Lower leg skin (tissue), 4 donors: ENCODE data around the gene RB1. TPM values are rescaled to one million over a fixed set of nuclear protein-coding genes. Genes with fewer than 3 reads are reported as not detected.
"Not testable (repeated sequence)": the region's sequence is repeated elsewhere in the genome, so short reads cannot be mapped to it uniquely, and the experiment has no call there.

Experiments
- DNase-seq, 2 donors: peaks; one replicate each; pipeline ENCODE4 v3.0.0-alpha.2; 2019; ENCODE audit warnings: low spot score in 2 of 2
- H3K4me3 ChIP-seq: fragments of 200-600 bp; sonication (generic); 2 replicates; pipeline ENCODE4 v1.5.1; 2017; ENCODE audit warnings: mild to moderate bottlenecking, low read depth; ENCODE audit not compliant: poor library complexity, severe bottlenecking
- POLR2A ChIP-seq, 2 donors: fragments of 450-650 bp; IDR thresholded peaks; one replicate each; pipeline ENCODE4 v1.6.1; 2016 to 2017; ENCODE audit warnings: antibody characterized with exemption in 2 of 2, mild to moderate bottlenecking in 1 of 2, moderate library complexity in 1 of 2
- WGBS, 2 donors: methylation state at CpG; one replicate each; pipeline ENCODE4 v1.1.5; 2018; 5-methylcytosine and 5-hydroxymethylcytosine counted together
- intact Hi-C: fragments of 100-400 bp; cut with DNase I; formaldehyde crosslinking; loops from one replicate; pipeline ENCODE4 v1.15.0; 2023; ENCODE audit warnings: low total_unique reads
- total RNA-seq, 4 donors: library from RNA; depleted of rRNA; stranded (reverse); fragments of >200 nt; gene quantifications; one replicate each; pipeline ENCODE4 v1.1.0, GENCODE V29; 2016
- TF ChIP-seq, protein P1 (sequence below), 3 donors: fragments of 450-650 bp; IDR thresholded peaks; one replicate each; pipeline ENCODE4 v1.5.1; 2016; ENCODE audit warnings: antibody characterized with exemption in 3 of 3, mild to moderate bottlenecking in 3 of 3, moderate library complexity in 2 of 3

Gene RB1
- total RNA-seq, 4 donors from 2014 or later, result 15.8 to 20.0 (median 16.4) TPM

DNA sequence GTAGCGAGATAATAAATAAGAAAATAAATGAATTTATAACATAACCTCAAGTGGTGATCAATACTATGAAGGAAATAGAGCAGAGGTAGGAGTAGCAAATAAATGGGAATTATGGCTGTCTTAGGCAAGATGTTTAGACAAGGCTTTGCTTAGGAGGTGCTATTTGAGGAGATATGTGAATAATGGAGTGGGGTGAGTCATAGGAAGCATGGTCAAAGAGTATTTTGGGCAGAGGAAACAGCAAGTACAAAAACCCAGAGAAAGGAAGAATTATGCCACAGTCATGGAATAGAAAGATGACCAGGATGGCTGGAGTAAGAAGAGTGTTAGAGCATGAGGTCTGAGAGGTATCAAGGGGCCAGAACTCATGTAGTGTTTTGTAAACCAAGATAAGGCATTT lies 142.9 kb downstream of the RB1 start:
- DNase-seq, result no peak
- intact Hi-C loops, result no loop called here
- TF ChIP-seq, protein P1, sequence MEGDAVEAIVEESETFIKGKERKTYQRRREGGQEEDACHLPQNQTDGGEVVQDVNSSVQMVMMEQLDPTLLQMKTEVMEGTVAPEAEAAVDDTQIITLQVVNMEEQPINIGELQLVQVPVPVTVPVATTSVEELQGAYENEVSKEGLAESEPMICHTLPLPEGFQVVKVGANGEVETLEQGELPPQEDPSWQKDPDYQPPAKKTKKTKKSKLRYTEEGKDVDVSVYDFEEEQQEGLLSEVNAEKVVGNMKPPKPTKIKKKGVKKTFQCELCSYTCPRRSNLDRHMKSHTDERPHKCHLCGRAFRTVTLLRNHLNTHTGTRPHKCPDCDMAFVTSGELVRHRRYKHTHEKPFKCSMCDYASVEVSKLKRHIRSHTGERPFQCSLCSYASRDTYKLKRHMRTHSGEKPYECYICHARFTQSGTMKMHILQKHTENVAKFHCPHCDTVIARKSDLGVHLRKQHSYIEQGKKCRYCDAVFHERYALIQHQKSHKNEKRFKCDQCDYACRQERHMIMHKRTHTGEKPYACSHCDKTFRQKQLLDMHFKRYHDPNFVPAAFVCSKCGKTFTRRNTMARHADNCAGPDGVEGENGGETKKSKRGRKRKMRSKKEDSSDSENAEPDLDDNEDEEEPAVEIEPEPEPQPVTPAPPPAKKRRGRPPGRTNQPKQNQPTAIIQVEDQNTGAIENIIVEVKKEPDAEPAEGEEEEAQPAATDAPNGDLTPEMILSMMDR (IDR thresholded peaks at IDR 0.05), result no peak
- no peak for TF ChIP-seq POLR2A (IDR thresholded peaks at IDR 0.05)
- 97 to 98% methylated on average over 1 of the region's 1 CpG for WGBS, 2 donors
- no peak overlapping the region for H3K4me3 ChIP-seq

DNA sequence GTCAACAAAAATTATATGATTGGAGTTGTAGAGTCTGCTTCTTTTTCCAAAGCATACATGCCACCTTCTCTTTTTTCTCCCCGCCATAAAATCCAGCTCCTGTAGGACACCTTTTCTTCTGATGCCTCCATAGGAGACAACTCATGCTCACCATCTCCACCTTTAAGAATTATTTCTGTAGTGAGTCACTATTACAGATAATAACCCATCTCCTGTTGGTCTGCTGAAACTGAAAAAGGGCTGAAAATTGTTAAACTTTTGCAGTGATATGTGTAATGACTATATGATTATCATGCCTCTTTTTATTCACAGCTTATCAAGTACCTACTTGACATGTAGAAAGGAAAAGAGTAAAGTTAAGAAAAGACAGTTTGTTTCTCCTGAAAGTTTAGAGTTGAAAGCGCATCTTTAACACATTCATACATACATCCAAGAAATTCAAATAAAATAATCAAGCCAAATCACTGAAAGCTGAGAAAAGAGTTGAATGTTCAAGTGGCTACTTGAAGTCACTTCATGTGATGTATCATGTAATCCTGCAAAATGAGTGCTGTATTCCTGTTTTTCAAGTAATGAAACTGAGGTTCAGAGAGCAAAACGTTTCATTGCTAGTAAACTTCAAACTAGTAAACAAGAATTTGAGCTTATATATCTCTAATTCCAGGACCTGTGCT lies 144.9 kb downstream of the RB1 start:
- TF ChIP-seq, protein P1 (IDR thresholded peaks at IDR 0.05), result no peak
- no peak for TF ChIP-seq POLR2A (IDR thresholded peaks at IDR 0.05)
- H3K4me3 ChIP-seq, result no peak overlapping the region
- 66 to 73% methylated on average over 3 of the region's 3 CpGs for WGBS, 2 donors
- DNase-seq, result no peak
- intact Hi-C loops, result no loop called here

DNA sequence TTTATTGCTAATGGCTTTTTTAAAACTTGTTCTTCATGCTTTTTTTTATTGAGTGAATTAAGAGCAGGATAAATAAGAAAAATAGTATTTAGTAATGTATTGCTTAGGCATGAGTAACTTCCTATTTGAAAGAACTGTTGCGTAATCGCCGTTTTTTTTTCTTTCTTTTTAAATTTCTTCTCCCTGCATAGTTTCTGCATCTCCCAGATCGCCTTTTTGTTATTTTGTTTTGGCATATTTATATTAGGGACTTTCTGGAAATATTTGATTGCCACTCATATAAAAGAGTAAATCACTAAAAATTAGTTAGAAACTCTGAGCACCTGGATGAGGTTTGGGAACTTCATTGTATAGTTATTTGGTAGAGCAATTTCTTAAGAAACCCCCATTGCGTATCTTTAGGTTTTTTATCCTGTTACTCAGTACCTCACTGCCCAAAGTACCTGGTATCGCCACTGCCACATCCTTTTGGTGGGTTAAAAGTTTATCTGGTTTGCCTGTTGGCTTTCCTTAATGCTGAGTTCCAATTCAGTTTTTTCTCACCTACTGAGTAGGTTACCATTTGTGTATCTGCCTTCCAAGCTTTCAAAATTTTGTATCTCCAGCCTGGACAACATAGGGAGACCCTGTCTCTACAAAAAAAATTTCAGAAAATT lies 145.5 kb downstream of the RB1 start:
- 23 to 36% methylated on average over 6 of the region's 6 CpGs for WGBS, 2 donors
- H3K4me3 ChIP-seq, result no peak overlapping the region
- no peak for TF ChIP-seq POLR2A (IDR thresholded peaks at IDR 0.05)
- TF ChIP-seq, protein P1 (IDR thresholded peaks at IDR 0.05), result no peak
- intact Hi-C loops, result no loop called here
- DNase-seq, result no peak

- no peak overlapping the region for H3K4me3 ChIP-seq
- WGBS, 2 donors, result 72 to 74% methylated on average over 2 of the region's 2 CpGs
- TF ChIP-seq, protein P1 (IDR thresholded peaks at IDR 0.05), result no peak
- no peak for TF ChIP-seq POLR2A (IDR thresholded peaks at IDR 0.05)
- intact Hi-C loops, result no loop called here
- DNase-seq, result no peak
These were observed 146.1 kb downstream of the RB1 start for GRCh38 chr13:48449656-48450055.

DNA sequence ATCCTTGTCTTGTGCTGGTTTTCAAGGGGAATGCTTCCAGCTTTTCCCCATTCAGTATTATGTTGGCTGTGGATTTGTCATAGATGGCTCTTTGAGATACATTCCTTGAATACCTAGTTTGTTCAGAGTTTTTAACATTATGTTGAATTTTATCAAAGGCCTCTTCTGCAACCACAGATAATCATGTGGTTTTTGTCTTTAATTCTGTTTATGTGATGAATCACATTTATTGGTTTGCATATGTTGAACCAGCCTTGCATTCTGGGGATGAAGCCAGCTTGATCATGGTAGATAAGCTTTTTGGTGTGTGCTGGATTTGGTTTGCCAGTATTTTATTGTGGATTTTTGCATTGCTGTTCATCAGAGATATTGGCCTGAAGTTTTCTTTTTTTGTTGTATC lies 147.6 kb downstream of the RB1 start:
- H3K4me3 ChIP-seq, intact Hi-C loops, DNase-seq: not testable (repeated sequence)

- WGBS, 2 donors, result 94 to 97% methylated on average over 10 of the region's 10 CpGs
- intact Hi-C loops, result no loop called here
- no peak for DNase-seq
- TF ChIP-seq, protein P1 (IDR thresholded peaks at IDR 0.05), result no peak
- no peak for TF ChIP-seq POLR2A (IDR thresholded peaks at IDR 0.05)
- H3K4me3 ChIP-seq, result no peak overlapping the region
These were observed 153.0 kb downstream of the RB1 start for GRCh38 chr13:48456546-48456945.
